NT2/D1 (cell line): Measurements from ENCODE around the gene PRKCB.

Experiments used
- DNase-seq: peaks from one replicate; pipeline ENCODE4 v3.0.0-alpha.2; 2011; ENCODE audit warnings: low read depth, low spot score
- H3K27me3 ChIP-seq: 2 replicates; pipeline ENCODE4 v1.6.0; 2011; ENCODE audit warnings: mild to moderate bottlenecking; ENCODE audit not compliant: insufficient read length, insufficient read depth
- H3K36me3 ChIP-seq: 2 replicates; pipeline ENCODE4 v1.6.1; 2011; ENCODE audit warnings: mild to moderate bottlenecking, low read length, mixed read lengths; ENCODE audit not compliant: insufficient read depth, insufficient read length
- H3K4me1 ChIP-seq: 2 replicates; pipeline ENCODE4 v1.5.1; 2011; ENCODE audit not compliant: insufficient read depth, insufficient read length
- H3K4me3 ChIP-seq: 2 replicates; pipeline ENCODE4 v1.5.1; 2011; ENCODE audit warnings: low read depth; ENCODE audit not compliant: insufficient read length
- H3K9ac ChIP-seq: 2 replicates; pipeline ENCODE4 v1.6.0; 2011; ENCODE audit warnings: low read depth; ENCODE audit not compliant: insufficient read length
- H3K9me3 ChIP-seq: 2 replicates; pipeline ENCODE4 v1.5.1; 2011; ENCODE audit warnings: mild to moderate bottlenecking, low read length; ENCODE audit not compliant: insufficient read depth
- SUZ12 ChIP-seq: IDR thresholded peaks from 2 replicates; pipeline ENCODE4 v1.6.1; 2011; ENCODE audit not compliant: insufficient read length, insufficient read depth; ENCODE audit errors: extremely low read depth
- YY1 ChIP-seq: IDR thresholded peaks from 2 replicates; pipeline ENCODE4 v1.6.1; 2011; ENCODE audit not compliant: insufficient read length, insufficient read depth
- ZNF274 ChIP-seq: IDR thresholded peaks from 2 replicates; pipeline ENCODE4 v1.6.1; 2011; ENCODE audit warnings: mild to moderate bottlenecking, low read depth, low read length

The PRKCB gene

GRCh38 chr16:23920446-23920845 is 84.7 kb downstream of the PRKCB start:
- DNase-seq: no peak
- TF ChIP-seq SUZ12 (no peak), YY1 (no peak), ZNF274 (no peak)
- Histone ChIP-seq H3K36me3 (no peaks in the 10 kb centered on the region), H3K4me1 (no peaks in the 10 kb centered on the region), H3K9ac (no peak overlapping the region), H3K4me3 (no peak overlapping the region), H3K9me3 (no peaks in the 10 kb centered on the region), H3K27me3 (no peaks in the 10 kb centered on the region)

DNA sequence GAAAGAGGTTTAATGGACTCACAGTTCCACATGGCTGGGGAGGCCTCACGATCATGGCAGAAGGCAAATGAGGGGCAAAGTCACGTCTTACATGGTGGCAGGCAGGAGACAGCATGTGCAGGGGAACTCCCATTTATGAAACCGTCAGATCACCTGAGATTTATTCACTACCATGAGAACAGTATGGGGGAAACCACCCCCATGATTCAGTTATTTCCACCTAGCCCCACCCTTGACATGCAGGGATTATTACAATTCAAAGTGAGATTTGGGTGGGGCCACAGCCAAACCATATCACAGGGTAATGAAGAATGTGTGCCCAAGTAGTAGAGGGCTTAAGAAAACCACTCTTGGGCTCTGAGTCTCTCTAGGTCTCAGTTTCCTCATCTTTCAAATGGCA is 85.1 kb downstream of the PRKCB start:
- TF ChIP-seq ZNF274: no peak
- TF ChIP-seq SUZ12: no peak
- no peak for TF ChIP-seq YY1
- H3K9ac ChIP-seq: no peak overlapping the region
- no peaks in the 10 kb centered on the region for H3K9me3 ChIP-seq
- H3K4me1 ChIP-seq: no peaks in the 10 kb centered on the region
- no peaks in the 10 kb centered on the region for H3K27me3 ChIP-seq
- no peaks in the 10 kb centered on the region for H3K36me3 ChIP-seq
- H3K4me3 ChIP-seq: no peak overlapping the region
- DNase-seq: no peak

GRCh38 chr16:23922406-23922805 is 86.6 kb downstream of the PRKCB start:
- Histone ChIP-seq H3K27me3 (no peaks in the 10 kb centered on the region), H3K9ac (no peak overlapping the region), H3K9me3 (no peaks in the 10 kb centered on the region), H3K36me3 (no peaks in the 10 kb centered on the region), H3K4me1 (no peaks in the 10 kb centered on the region), H3K4me3 (no peak overlapping the region)
- DNase-seq: no peak
- TF ChIP-seq YY1 (no peak), SUZ12 (no peak), ZNF274 (no peak)

DNA sequence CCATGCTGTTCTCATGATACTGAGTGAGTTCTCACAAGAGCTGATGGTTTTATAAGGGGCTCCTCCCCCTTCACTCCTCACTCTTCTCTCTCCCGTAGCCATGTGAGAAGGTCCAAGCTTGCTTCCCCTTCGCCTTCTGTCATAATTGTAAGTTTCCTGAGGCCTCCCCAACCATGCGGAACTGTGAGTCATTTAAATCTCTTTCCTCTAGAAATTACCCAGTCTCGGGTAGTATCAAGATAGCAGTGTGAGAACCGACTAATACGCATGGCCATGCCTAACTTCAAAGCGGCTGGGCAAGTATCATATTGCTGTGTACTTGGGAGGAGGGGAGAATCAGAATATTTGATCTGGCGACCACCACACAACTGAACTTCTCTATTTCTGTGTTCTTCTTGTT is 88.3 kb downstream of the PRKCB start:
- no peak for TF ChIP-seq YY1
- no peak for TF ChIP-seq SUZ12
- TF ChIP-seq ZNF274: no peak
- Histone ChIP-seq H3K4me1 (no peaks in the 10 kb centered on the region), H3K4me3 (no peak overlapping the region), H3K9ac (no peak overlapping the region), H3K27me3 (no peaks in the 10 kb centered on the region), H3K9me3 (no peaks in the 10 kb centered on the region), H3K36me3 (no peaks in the 10 kb centered on the region)
- no peak for DNase-seq

GRCh38 chr16:23927796-23928195 is 92.0 kb downstream of the PRKCB start:
- H3K36me3 ChIP-seq: no peaks in the 10 kb centered on the region
- DNase-seq: no peak
- H3K9me3 ChIP-seq: no peaks in the 10 kb centered on the region
- H3K4me3 ChIP-seq: no peak overlapping the region
- no peaks in the 10 kb centered on the region for H3K4me1 ChIP-seq
- no peaks in the 10 kb centered on the region for H3K27me3 ChIP-seq
- TF ChIP-seq ZNF274 (no peak), SUZ12 (no peak), YY1 (no peak)
- no peak overlapping the region for H3K9ac ChIP-seq

- no peaks in the 10 kb centered on the region for H3K4me1 ChIP-seq
- no peak for DNase-seq
- H3K4me3 ChIP-seq: no peak overlapping the region
- no peaks in the 10 kb centered on the region for H3K36me3 ChIP-seq
- H3K27me3 ChIP-seq: no peaks in the 10 kb centered on the region
- H3K9ac ChIP-seq: no peak overlapping the region
- H3K9me3 ChIP-seq: no peaks in the 10 kb centered on the region
- TF ChIP-seq SUZ12 (no peak), YY1 (no peak), ZNF274 (no peak)
These were observed 93.5 kb downstream of the PRKCB start for GRCh38 chr16:23929237-23929636.

GRCh38 chr16:23929856-23930255 is 94.1 kb downstream of the PRKCB start:
- H3K36me3 ChIP-seq: no peaks in the 10 kb centered on the region
- DNase-seq: no peak
- no peak for TF ChIP-seq SUZ12
- TF ChIP-seq ZNF274: no peak
- no peak for TF ChIP-seq YY1
- H3K4me3 ChIP-seq: no peak overlapping the region
- H3K9ac ChIP-seq: no peak overlapping the region
- no peaks in the 10 kb centered on the region for H3K27me3 ChIP-seq
- H3K9me3 ChIP-seq: no peaks in the 10 kb centered on the region
- H3K4me1 ChIP-seq: no peaks in the 10 kb centered on the region

DNA sequence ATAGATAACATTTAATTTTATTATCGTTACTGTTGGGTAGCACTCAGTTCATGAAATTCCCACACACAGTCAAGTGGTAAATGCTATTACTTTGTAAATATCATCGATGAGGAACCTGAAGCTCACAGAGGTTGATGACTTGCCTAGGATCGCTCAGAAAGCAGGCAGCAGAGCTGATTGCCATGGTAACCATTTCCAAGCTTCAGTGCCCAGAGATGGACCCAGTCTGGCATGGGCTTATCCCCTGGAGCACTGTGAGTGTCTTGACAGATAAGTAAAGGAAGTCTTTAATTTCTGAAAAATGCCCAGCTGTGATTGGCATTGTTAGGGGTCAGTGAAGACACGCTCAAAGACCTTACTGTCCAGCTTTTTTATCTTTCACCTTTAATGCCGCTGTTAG is 95.0 kb downstream of the PRKCB start:
- Histone ChIP-seq H3K4me1 (no peaks in the 10 kb centered on the region), H3K4me3 (no peak overlapping the region), H3K9ac (no peak overlapping the region), H3K27me3 (no peaks in the 10 kb centered on the region), H3K9me3 (no peaks in the 10 kb centered on the region), H3K36me3 (no peaks in the 10 kb centered on the region)
- TF ChIP-seq ZNF274 (no peak), YY1 (no peak), SUZ12 (no peak)
- no peak for DNase-seq
